Skeletal muscle tissue (tissue), 4 donors: ENCODE results near the gene VIT. TPM values are rescaled to one million over a fixed set of nuclear protein-coding genes. Genes with fewer than 3 reads are reported as not detected.

ENCODE experiments used
- H3K27ac ChIP-seq: one replicate; pipeline ENCODE4 v1.7.0; 2013; ENCODE audit warnings: mild to moderate bottlenecking, low read depth, low read length, inconsistent platforms
- H3K27me3 ChIP-seq, 3 donors: one replicate each; pipeline ENCODE4 v1.7.0; 2013; ENCODE audit warnings: low read length in 3 of 3; ENCODE audit not compliant: control insufficient read depth in 3 of 3, insufficient read depth in 3 of 3
- H3K36me3 ChIP-seq, 3 donors: one replicate each; pipeline ENCODE4 v1.7.0; 2013; ENCODE audit warnings: low read length in 3 of 3; ENCODE audit not compliant: control insufficient read depth in 3 of 3, insufficient read depth in 3 of 3
- H3K4me1 ChIP-seq, 3 donors: one replicate each; pipeline ENCODE4 v1.7.0; 2013; ENCODE audit warnings: low read length in 3 of 3, mild to moderate bottlenecking in 3 of 3; ENCODE audit not compliant: control insufficient read depth in 3 of 3, insufficient read depth in 3 of 3
- H3K4me3 ChIP-seq, 3 donors: one replicate each; pipeline ENCODE4 v1.7.0; 2013; ENCODE audit warnings: low read length in 3 of 3
- H3K9ac ChIP-seq, 3 donors: one replicate each; pipeline ENCODE4 v1.7.0; 2013; ENCODE audit warnings: low read length in 3 of 3, mild to moderate bottlenecking in 3 of 3, moderate library complexity in 2 of 3, low read depth in 1 of 3
- H3K9me3 ChIP-seq, 3 donors: one replicate each; pipeline ENCODE4 v1.7.0; 2013; ENCODE audit warnings: low read length in 3 of 3; ENCODE audit not compliant: control insufficient read depth in 3 of 3
- total RNA-seq: library from RNA; depleted of rRNA; stranded (reverse); fragments of >200 nt; gene quantifications from one replicate; pipeline ENCODE4 v1.2.3, GENCODE V29; 2014
- donor health status: Osteomylitis.

The VIT gene
- total RNA-seq, 1 donor from 2014 or later, result 6.8 TPM

- H3K27me3 ChIP-seq, result no peaks in the 10 kb centered on the region
- H3K4me3 ChIP-seq, result no peak overlapping the region
- peaks cover 6 to 16% (median 12%) of the 10 kb centered on the region in 3 donors for H3K4me1 ChIP-seq
- H3K27ac ChIP-seq, result no peak overlapping the region
- H3K9ac ChIP-seq, result no peak overlapping the region
- no peaks in the 10 kb centered on the region for H3K36me3 ChIP-seq
- no peaks in the 10 kb centered on the region for H3K9me3 ChIP-seq
Measured at GRCh38 chr2:36662638-36663037, 33.9 kb upstream of the VIT start.

GRCh38 chr2:36663295-36663694 is 33.2 kb upstream of the VIT start:
- H3K4me1 ChIP-seq, result peaks cover 6 to 14% (median 12%) of the 10 kb centered on the region in 3 donors
- H3K9ac ChIP-seq, result peak overlapping the region in 1 of 3 donors; percentile 26
- no peaks in the 10 kb centered on the region for H3K27me3 ChIP-seq
- no peaks in the 10 kb centered on the region for H3K36me3 ChIP-seq
- no peak overlapping the region for H3K27ac ChIP-seq
- H3K9me3 ChIP-seq, result no peaks in the 10 kb centered on the region
- H3K4me3 ChIP-seq, result no peak overlapping the region

DNA sequence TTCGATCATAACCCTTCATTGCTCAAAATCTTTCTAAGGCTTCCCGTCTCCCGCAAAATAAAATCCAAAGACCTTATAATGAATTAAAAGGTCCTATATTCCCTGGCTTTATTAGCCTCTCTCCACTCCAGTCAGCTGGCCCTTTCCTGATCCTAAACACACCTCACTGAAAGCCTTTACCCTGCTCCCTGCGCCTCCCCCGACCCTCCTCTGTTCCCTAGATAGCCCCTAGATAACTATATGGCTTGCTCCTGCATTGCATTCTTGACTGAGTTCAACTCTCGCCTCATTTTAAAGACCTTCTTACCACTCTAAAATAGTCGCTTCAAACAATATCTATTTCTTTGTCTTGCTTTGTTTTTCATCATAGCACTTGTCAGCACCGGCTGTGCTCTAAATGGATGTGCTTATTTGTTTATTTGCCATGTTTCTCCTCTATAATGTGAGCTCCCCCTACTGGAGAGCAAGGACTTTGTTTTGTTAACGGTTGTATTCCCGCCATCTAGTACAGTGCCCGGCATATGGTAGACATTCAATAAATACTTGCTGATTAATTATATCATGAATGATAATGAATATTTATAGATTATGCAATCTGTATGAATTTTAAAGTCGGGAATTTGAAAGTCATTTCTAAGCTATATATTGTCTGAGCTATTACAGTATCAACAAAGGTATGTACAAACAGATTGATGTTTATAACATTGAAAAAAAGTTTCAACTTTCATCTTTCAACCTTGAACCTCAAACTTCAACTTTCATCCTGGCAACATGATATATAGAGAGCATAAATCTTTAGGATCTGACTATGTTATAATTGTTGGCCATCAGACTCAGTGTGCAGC is 32.4 kb upstream of the VIT start:
- H3K9ac ChIP-seq, result peak overlapping the region in 2 of 3 donors; percentile 26 to 47
- no peaks in the 10 kb centered on the region for H3K36me3 ChIP-seq
- peak overlapping the region; percentile 38 for H3K27ac ChIP-seq
- H3K4me1 ChIP-seq, result peaks cover 5 to 14% (median 12%) of the 10 kb centered on the region in 3 donors
- H3K9me3 ChIP-seq, result no peaks in the 10 kb centered on the region
- peak overlapping the region in 1 of 3 donors; percentile 53 for H3K4me3 ChIP-seq
- H3K27me3 ChIP-seq, result no peaks in the 10 kb centered on the region

- H3K36me3 ChIP-seq, result no peaks in the 10 kb centered on the region
- no peaks in the 10 kb centered on the region for H3K9me3 ChIP-seq
- no peak overlapping the region for H3K9ac ChIP-seq
- no peak overlapping the region for H3K4me3 ChIP-seq
- H3K27me3 ChIP-seq, result no peaks in the 10 kb centered on the region
- H3K4me1 ChIP-seq, result peaks cover 5 to 11% (median 9%) of the 10 kb centered on the region in 3 donors
- no peak overlapping the region for H3K27ac ChIP-seq
Measured at GRCh38 chr2:36664696-36665076, 31.8 kb upstream of the VIT start.

GRCh38 chr2:36667931-36668330 is 28.6 kb upstream of the VIT start:
- Histone ChIP-seq H3K4me3 (no peak overlapping the region), H3K4me1 (peaks cover 5 to 8% (median 6%) of the 10 kb centered on the region in 3 donors), H3K36me3 (no peaks in the 10 kb centered on the region), H3K9me3 (no peaks in the 10 kb centered on the region), H3K27me3 (no peaks in the 10 kb centered on the region), H3K9ac (no peak overlapping the region), H3K27ac (no peak overlapping the region)

GRCh38 chr2:36670881-36671595 is 25.5 kb upstream of the VIT start:
- no peak overlapping the region for H3K27ac ChIP-seq
- H3K9me3 ChIP-seq, result no peaks in the 10 kb centered on the region

GRCh38 chr2:36671731-36672130 is 24.8 kb upstream of the VIT start:
- H3K36me3 ChIP-seq, result no peaks in the 10 kb centered on the region
- no peaks in the 10 kb centered on the region for H3K27me3 ChIP-seq
- H3K9ac ChIP-seq, result no peak overlapping the region
- no peak overlapping the region for H3K4me3 ChIP-seq
- no peak overlapping the region for H3K27ac ChIP-seq
- no peaks in the 10 kb centered on the region for H3K9me3 ChIP-seq
- peaks cover 0 to 2% (median 0%) of the 10 kb centered on the region in 3 donors for H3K4me1 ChIP-seq

More at GRCh38 chr2:36670881-36671595, 25.5 kb upstream of the VIT start:
- Histone ChIP-seq H3K27me3 (no peaks in the 10 kb centered on the region), H3K36me3 (no peaks in the 10 kb centered on the region), H3K9ac (no peak overlapping the region), H3K4me3 (no peak overlapping the region), H3K4me1 (peaks cover 0 to 2% (median 0%) of the 10 kb centered on the region in 3 donors)

GRCh38 chr2:36672199-36672598 is 24.3 kb upstream of the VIT start:
- H3K36me3 ChIP-seq, result no peaks in the 10 kb centered on the region
- H3K9ac ChIP-seq, result no peak overlapping the region
- no peak overlapping the region for H3K27ac ChIP-seq
- H3K4me1 ChIP-seq, result peaks cover 0 to 2% (median 0%) of the 10 kb centered on the region in 3 donors
- no peak overlapping the region for H3K4me3 ChIP-seq
- no peaks in the 10 kb centered on the region for H3K9me3 ChIP-seq
- H3K27me3 ChIP-seq, result no peaks in the 10 kb centered on the region

- Histone ChIP-seq H3K4me1 (no peaks in the 10 kb centered on the region), H3K4me3 (no peak overlapping the region), H3K27ac (no peak overlapping the region), H3K27me3 (no peaks in the 10 kb centered on the region), H3K9me3 (no peaks in the 10 kb centered on the region), H3K36me3 (no peaks in the 10 kb centered on the region), H3K9ac (no peak overlapping the region)
Measured at GRCh38 chr2:36675579-36676282, 20.8 kb upstream of the VIT start.
